Measurements from ENCODE around the gene ARFGAP2. TPM values are rescaled to one million over a fixed set of nuclear protein-coding genes. Genes with fewer than 3 reads are reported as not detected.
"Not testable (repeated sequence)": the region's sequence is repeated elsewhere in the genome, so short reads cannot be mapped to it uniquely, and the experiment has no call there.

ARFGAP2 gene
- polyA plus RNA-seq, 2 donors = 47.7 to 49.6 TPM

GRCh38 chr11:47127213-47127612 is 49.5 kb downstream of the ARFGAP2 start:
- H3K27ac ChIP-seq (ENCODE audit: low read depth in 2 of 2, low read length in 1 of 2) = no peak overlapping the region
- H3K9me3 ChIP-seq (ENCODE audit: control insufficient read depth in 2 of 2, insufficient read depth in 1 of 2, low read depth in 1 of 2, low read length in 1 of 2) = no peaks in the 10 kb centered on the region
- no peaks in the 10 kb centered on the region for H3K36me3 ChIP-seq (ENCODE audit: control insufficient read depth in 2 of 2, insufficient read depth in 2 of 2, low read length in 1 of 2)
- H3K4me1 ChIP-seq (ENCODE audit: control insufficient read depth in 2 of 2, insufficient read depth in 2 of 2, low read length in 1 of 2) = no peaks in the 10 kb centered on the region
- H3K27me3 ChIP-seq (ENCODE audit: control insufficient read depth in 1 of 2, insufficient read depth in 2 of 2, low read length in 2 of 2) = no peaks in the 10 kb centered on the region
- 50 to 59% methylated on average over 2 of the region's 2 CpGs for WGBS, 2 donors
- no peak overlapping the region for H3K4me3 ChIP-seq (ENCODE audit: low read depth in 1 of 2, low read length in 2 of 2)

DNA sequence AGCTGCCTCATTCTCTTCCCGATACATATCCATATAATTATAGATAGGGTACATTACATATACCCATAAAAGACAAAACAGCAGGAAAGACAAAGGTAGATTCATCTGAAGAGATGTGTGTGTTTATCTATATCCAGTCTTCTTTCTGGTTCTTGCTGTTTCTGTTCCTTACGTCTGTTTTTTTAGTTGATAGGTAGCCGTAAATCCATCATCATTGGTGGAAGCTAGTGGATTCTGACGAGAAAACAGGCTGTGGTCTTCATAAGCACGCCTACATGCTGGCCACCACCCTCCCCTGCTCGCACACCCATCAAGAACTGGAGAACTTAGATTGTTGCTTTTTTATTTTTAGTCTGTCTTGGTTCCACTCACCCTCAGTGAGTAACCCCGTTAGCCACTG is 51.6 kb downstream of the ARFGAP2 start:
- Histone ChIP-seq H3K36me3 (ENCODE audit: control insufficient read depth in 2 of 2, insufficient read depth in 2 of 2, low read length in 1 of 2) (no peaks in the 10 kb centered on the region), H3K4me3 (ENCODE audit: low read depth in 1 of 2, low read length in 2 of 2) (no peak overlapping the region), H3K27ac (ENCODE audit: low read depth in 2 of 2, low read length in 1 of 2) (no peak overlapping the region), H3K4me1 (ENCODE audit: control insufficient read depth in 2 of 2, insufficient read depth in 2 of 2, low read length in 1 of 2) (no peaks in the 10 kb centered on the region), H3K9me3 (ENCODE audit: control insufficient read depth in 2 of 2, insufficient read depth in 1 of 2, low read depth in 1 of 2, low read length in 1 of 2) (no peaks in the 10 kb centered on the region), H3K27me3 (ENCODE audit: control insufficient read depth in 1 of 2, insufficient read depth in 2 of 2, low read length in 2 of 2) (no peaks in the 10 kb centered on the region)
- WGBS, 2 donors = 87 to 88% methylated on average over 7 of the region's 7 CpGs

- Histone ChIP-seq H3K27me3 (ENCODE audit: control insufficient read depth in 1 of 2, insufficient read depth in 2 of 2, low read length in 2 of 2) (no peaks in the 10 kb centered on the region), H3K27ac (ENCODE audit: low read depth in 2 of 2, low read length in 1 of 2) (no peak overlapping the region), H3K9me3 (ENCODE audit: control insufficient read depth in 2 of 2, insufficient read depth in 1 of 2, low read depth in 1 of 2, low read length in 1 of 2) (no peaks in the 10 kb centered on the region), H3K4me3 (ENCODE audit: low read depth in 1 of 2, low read length in 2 of 2) (no peak overlapping the region), H3K36me3 (ENCODE audit: control insufficient read depth in 2 of 2, insufficient read depth in 2 of 2, low read length in 1 of 2) (no peaks in the 10 kb centered on the region), H3K4me1 (ENCODE audit: control insufficient read depth in 2 of 2, insufficient read depth in 2 of 2, low read length in 1 of 2) (no peaks in the 10 kb centered on the region)
- WGBS, 2 donors = 73 to 78% methylated on average over 1 of the region's 1 CpG
Observed at GRCh38 chr11:47124675-47125074, 52.0 kb downstream of the ARFGAP2 start.

DNA sequence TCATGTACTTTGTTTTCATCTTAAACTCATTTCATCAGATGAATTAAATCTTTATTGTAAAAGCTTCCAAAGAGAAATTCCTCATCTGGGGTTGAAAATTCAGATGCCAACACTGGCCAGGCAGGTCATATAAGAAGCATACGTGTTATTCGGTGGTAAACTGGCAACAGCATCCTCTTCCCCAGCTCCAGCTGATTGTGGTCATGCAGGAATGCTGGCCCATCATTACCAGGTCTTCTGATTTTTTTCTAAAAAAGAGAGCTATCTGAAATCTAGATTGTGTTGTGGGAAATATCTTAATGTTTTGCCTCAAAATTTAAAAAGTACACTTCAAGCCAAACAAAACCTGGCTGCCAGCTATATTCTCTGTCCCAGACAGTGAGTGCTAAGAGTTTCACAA is 53.6 kb downstream of the ARFGAP2 start:
- no peaks in the 10 kb centered on the region for H3K27me3 ChIP-seq (ENCODE audit: control insufficient read depth in 1 of 2, insufficient read depth in 2 of 2, low read length in 2 of 2)
- WGBS, 2 donors = 80 to 81% methylated on average over 2 of the region's 2 CpGs
- H3K36me3 ChIP-seq (ENCODE audit: control insufficient read depth in 2 of 2, insufficient read depth in 2 of 2, low read length in 1 of 2) = no peaks in the 10 kb centered on the region
- no peak overlapping the region for H3K27ac ChIP-seq (ENCODE audit: low read depth in 2 of 2, low read length in 1 of 2)
- no peaks in the 10 kb centered on the region for H3K4me1 ChIP-seq (ENCODE audit: control insufficient read depth in 2 of 2, insufficient read depth in 2 of 2, low read length in 1 of 2)
- H3K9me3 ChIP-seq (ENCODE audit: control insufficient read depth in 2 of 2, insufficient read depth in 1 of 2, low read depth in 1 of 2, low read length in 1 of 2) = no peaks in the 10 kb centered on the region
- H3K4me3 ChIP-seq (ENCODE audit: low read depth in 1 of 2, low read length in 2 of 2) = no peak overlapping the region

GRCh38 chr11:47121731-47122130 is 54.9 kb downstream of the ARFGAP2 start:
- Histone ChIP-seq H3K4me1 (ENCODE audit: control insufficient read depth in 2 of 2, insufficient read depth in 2 of 2, low read length in 1 of 2) (no peaks in the 10 kb centered on the region), H3K27me3 (ENCODE audit: control insufficient read depth in 1 of 2, insufficient read depth in 2 of 2, low read length in 2 of 2) (no peaks in the 10 kb centered on the region), H3K36me3 (ENCODE audit: control insufficient read depth in 2 of 2, insufficient read depth in 2 of 2, low read length in 1 of 2) (no peaks in the 10 kb centered on the region), H3K9me3 (ENCODE audit: control insufficient read depth in 2 of 2, insufficient read depth in 1 of 2, low read depth in 1 of 2, low read length in 1 of 2) (no peaks in the 10 kb centered on the region), H3K27ac (ENCODE audit: low read depth in 2 of 2, low read length in 1 of 2) (no peak overlapping the region), H3K4me3 (ENCODE audit: low read depth in 1 of 2, low read length in 2 of 2) (no peak overlapping the region)
- WGBS, 2 donors = 54 to 65% methylated on average over 2 of the region's 2 CpGs

GRCh38 chr11:47121056-47121455 is 55.6 kb downstream of the ARFGAP2 start:
- H3K4me3 ChIP-seq (ENCODE audit: low read depth in 1 of 2, low read length in 2 of 2) = no peak overlapping the region
- no peaks in the 10 kb centered on the region for H3K27me3 ChIP-seq (ENCODE audit: control insufficient read depth in 1 of 2, insufficient read depth in 2 of 2, low read length in 2 of 2)
- no peaks in the 10 kb centered on the region for H3K9me3 ChIP-seq (ENCODE audit: control insufficient read depth in 2 of 2, insufficient read depth in 1 of 2, low read depth in 1 of 2, low read length in 1 of 2)
- H3K4me1 ChIP-seq (ENCODE audit: control insufficient read depth in 2 of 2, insufficient read depth in 2 of 2, low read length in 1 of 2) = no peaks in the 10 kb centered on the region
- H3K36me3 ChIP-seq (ENCODE audit: control insufficient read depth in 2 of 2, insufficient read depth in 2 of 2, low read length in 1 of 2) = no peaks in the 10 kb centered on the region
- H3K27ac ChIP-seq (ENCODE audit: low read depth in 2 of 2, low read length in 1 of 2) = no peak overlapping the region
- WGBS, 2 donors = 74 to 92% methylated on average over 2 of the region's 2 CpGs

GRCh38 chr11:47118958-47119688 is 57.6 kb downstream of the ARFGAP2 start:
- not testable (repeated sequence) for H3K4me1 ChIP-seq (ENCODE audit: control insufficient read depth in 2 of 2, insufficient read depth in 2 of 2, low read length in 1 of 2); H3K36me3 ChIP-seq (ENCODE audit: control insufficient read depth in 2 of 2, insufficient read depth in 2 of 2, low read length in 1 of 2); H3K9me3 ChIP-seq (ENCODE audit: control insufficient read depth in 2 of 2, insufficient read depth in 1 of 2, low read depth in 1 of 2, low read length in 1 of 2); H3K27me3 ChIP-seq (ENCODE audit: control insufficient read depth in 1 of 2, insufficient read depth in 2 of 2, low read length in 2 of 2)
- Histone ChIP-seq H3K27ac (ENCODE audit: low read depth in 2 of 2, low read length in 1 of 2) (peak overlapping the region; percentile 47 to 63), H3K4me3 (ENCODE audit: low read depth in 1 of 2, low read length in 2 of 2) (peak overlapping the region; percentile 6 to 15)
- WGBS, 2 donors = 47 to 57% methylated on average over 20 of the region's 20 CpGs

Other genes starting within 250 kb of the ARFGAP2 start
- 10 to 100 TPM in 1 of 2 donors, 1 to 10 TPM in 1; 8.3 to 13.0 TPM for gene CSTPP1, start 240.1 kb downstream of the ARFGAP2 start, polyA plus RNA-seq
- 10 to 100 TPM; 54.7 to 55.6 TPM for gene PACSIN3, start 9.6 kb upstream of the ARFGAP2 start, polyA plus RNA-seq
- 10 to 100 TPM; 41.9 to 54.3 TPM for gene DDB2, start 38.1 kb upstream of the ARFGAP2 start, polyA plus RNA-seq
- gene ACP2, start 71.9 kb upstream of the ARFGAP2 start, polyA plus RNA-seq = 10 to 100 TPM; 10.7 to 14.4 TPM
- 10 to 100 TPM; 10.9 to 12.0 TPM for gene NR1H3, start 81.1 kb upstream of the ARFGAP2 start, polyA plus RNA-seq
- 10 to 100 TPM in 1 of 2 donors, 1 to 10 TPM in 1; 8.2 to 11.0 TPM for gene MADD, start 93.3 kb upstream of the ARFGAP2 start, polyA plus RNA-seq
- gene MYBPC3, start 175.8 kb upstream of the ARFGAP2 start, polyA plus RNA-seq = under 1 TPM; 0.04 to 0.08 TPM
- gene SPI1, start 201.7 kb upstream of the ARFGAP2 start, polyA plus RNA-seq = 1 to 10 TPM; 3.9 to 6.8 TPM
- gene SLC39A13, start 231.7 kb upstream of the ARFGAP2 start, polyA plus RNA-seq = 10 to 100 TPM; 14.3 to 21.1 TPM
- 100 to 1,000 TPM in 1 of 2 donors, 10 to 100 TPM in 1; 90.3 to 137 TPM for gene PSMC3, start 249.6 kb upstream of the ARFGAP2 start, polyA plus RNA-seq